GM23338 (cell line): ENCODE data around the gene MEGF10. TPM values are rescaled to one million over a fixed set of nuclear protein-coding genes. Genes with fewer than 3 reads are reported as not detected.

Experiments
- ATAC-seq: fragments of 200-7000 bp; cut with Tn5 transposase; 3 replicates; pipeline ENCODE4 v1.9.1; 2020
- DNase-seq: peaks from one replicate; pipeline ENCODE4 v3.0.0-alpha.2; 2015; ENCODE audit warnings: low spot score
- H2AFZ ChIP-seq: fragments of 200-600 bp; sonication (generic); 2 replicates; pipeline ENCODE4 v1.8.0; 2016; ENCODE audit warnings: antibody characterized with exemption, mild to moderate bottlenecking, moderate library complexity
- H3F3A ChIP-seq: fragments of 200-600 bp; sonication (generic); replicated peaks from 2 replicates; pipeline ENCODE4 v1.8.0; 2017; ENCODE audit warnings: antibody characterized with exemption, mixed run types, low read depth
- H3K27ac ChIP-seq: fragments of 200-600 bp; sonication (generic); 2 replicates; pipeline ENCODE4 v1.6.1; 2016; ENCODE audit warnings: low read depth
- H3K27me3 ChIP-seq: fragments of 200-600 bp; sonication (generic); 2 replicates; pipeline ENCODE4 v1.8.0; 2016; ENCODE audit warnings: mild to moderate bottlenecking, mixed run types, moderate library complexity; ENCODE audit not compliant: insufficient read depth
- H3K36me3 ChIP-seq: fragments of 200-600 bp; sonication (generic); 2 replicates; pipeline ENCODE4 v1.8.0; 2016; ENCODE audit warnings: mild to moderate bottlenecking; ENCODE audit not compliant: insufficient read depth
- H3K4me1 ChIP-seq: fragments of 200-600 bp; sonication (generic); 2 replicates; pipeline ENCODE4 v1.8.0; 2016; ENCODE audit warnings: mild to moderate bottlenecking, moderate library complexity; ENCODE audit not compliant: insufficient read depth
- H3K4me2 ChIP-seq: fragments of 200-600 bp; sonication (generic); 2 replicates; pipeline ENCODE4 v1.7.1; 2017; ENCODE audit warnings: mixed run types
- H3K4me3 ChIP-seq: fragments of 200-600 bp; sonication (generic); 2 replicates; pipeline ENCODE4 v1.6.1; 2016; ENCODE audit warnings: mixed run types
- H3K79me2 ChIP-seq: fragments of 200-600 bp; sonication (generic); replicated peaks from 2 replicates; pipeline ENCODE4 v1.8.0; 2017; ENCODE audit warnings: mild to moderate bottlenecking; ENCODE audit not compliant: insufficient read depth
- H3K9me2 ChIP-seq: fragments of 200-600 bp; sonication (generic); 2 replicates; pipeline ENCODE4 v1.8.0; 2017; ENCODE audit not compliant: insufficient read depth
- H4K20me1 ChIP-seq: fragments of 200-600 bp; sonication (generic); replicated peaks from 2 replicates; pipeline ENCODE4 v1.8.0; 2017; ENCODE audit warnings: mild to moderate bottlenecking; ENCODE audit not compliant: insufficient read depth
- H3K27ac Mint-ChIP-seq: 2 replicates; pipeline ENCODE4 v1.8.0; 2020; ENCODE audit warnings: inconsistent platforms, mild to moderate bottlenecking, moderate library complexity, mixed read lengths
- H3K27me3 Mint-ChIP-seq: 3 replicates; pipeline ENCODE4 v1.8.0; 2022; ENCODE audit warnings: low read depth, mild to moderate bottlenecking, moderate library complexity, mixed read lengths, inconsistent platforms; ENCODE audit not compliant: insufficient read depth, poor library complexity
- H3K36me3 Mint-ChIP-seq: 3 replicates; pipeline ENCODE4 v1.8.0; 2021; ENCODE audit warnings: low read depth, mild to moderate bottlenecking, inconsistent platforms, moderate library complexity, mixed read lengths
- H3K4me1 Mint-ChIP-seq: 3 replicates; pipeline ENCODE4 v1.8.0; 2020; ENCODE audit warnings: mild to moderate bottlenecking, inconsistent platforms, mixed read lengths
- H3K4me3 Mint-ChIP-seq: 3 replicates; pipeline ENCODE4 v1.8.0; 2021; ENCODE audit warnings: moderate library complexity, mild to moderate bottlenecking, inconsistent platforms, mixed read lengths
- H3K9me3 Mint-ChIP-seq: 3 replicates; pipeline ENCODE4 v1.8.0; 2020; ENCODE audit warnings: moderate library complexity, mild to moderate bottlenecking, inconsistent platforms, mixed read lengths
- CTCF ChIP-seq, 2 experiments: fragments of 200-600 bp in 1 of 2; sonication (generic) in 1 of 2; conservative IDR thresholded peaks; 2 replicates each; pipeline versions ENCODE4 v1.5.1 to v1.6.1; 2016 to 2017; ENCODE audit warnings: antibody characterized with exemption in 2 of 2, low read depth in 2 of 2, mild to moderate bottlenecking in 2 of 2, moderate library complexity in 1 of 2
- ETS1 ChIP-seq: IDR thresholded peaks from 2 replicates; pipeline ENCODE4 v1.6.1; 2016; ENCODE audit warnings: antibody characterized with exemption
- EZH2 ChIP-seq: fragments of 200-600 bp; sonication (generic); IDR thresholded peaks from one replicate; pipeline ENCODE4 v1.8.0; 2017; ENCODE audit warnings: antibody characterized with exemption, mild to moderate bottlenecking, low read depth; ENCODE audit not compliant: unreplicated experiment
- EZH2phosphoT487 ChIP-seq: fragments of 200-600 bp; sonication (generic); IDR thresholded peaks from one replicate; pipeline ENCODE4 v1.8.1; 2018; ENCODE audit warnings: antibody characterized with exemption; ENCODE audit not compliant: unreplicated experiment
- JUNB ChIP-seq: IDR thresholded peaks from one replicate; pipeline ENCODE4 v1.6.1; 2016; ENCODE audit warnings: antibody characterized with exemption; ENCODE audit not compliant: unreplicated experiment
- NANOG ChIP-seq: IDR thresholded peaks from 2 replicates; pipeline ENCODE4 v1.6.1; 2016; ENCODE audit warnings: antibody characterized with exemption, borderline replicate concordance
- POLR2AphosphoS5 ChIP-seq: IDR thresholded peaks from 2 replicates; pipeline ENCODE4 v1.6.1; 2016; ENCODE audit warnings: antibody characterized with exemption, low read depth
- REST ChIP-seq: IDR thresholded peaks from one replicate; pipeline ENCODE4 v1.6.1; 2018; ENCODE audit warnings: antibody characterized with exemption; ENCODE audit not compliant: unreplicated experiment
- STAT1 ChIP-seq: IDR thresholded peaks from one replicate; pipeline ENCODE4 v1.6.1; 2016; ENCODE audit warnings: antibody characterized with exemption; ENCODE audit not compliant: unreplicated experiment
- ZNF114 ChIP-seq: fragments of 250-450 bp; sonication (Bioruptor Pico); IDR thresholded peaks from 2 replicates; pipeline ENCODE4 v1.5.0; 2020; ENCODE audit warnings: mild to moderate bottlenecking, moderate library complexity
- ZNF331 ChIP-seq: fragments of 250-450 bp; sonication (Bioruptor Pico); IDR thresholded peaks from 2 replicates; pipeline ENCODE4 v1.5.0; 2020; ENCODE audit warnings: low read depth, mild to moderate bottlenecking, moderate library complexity
- ZNF462 ChIP-seq: fragments of 250-450 bp; sonication (Bioruptor Pico); IDR thresholded peaks from 2 replicates; pipeline ENCODE4 v1.5.0; 2020; ENCODE audit warnings: mild to moderate bottlenecking, moderate library complexity
- polyA plus RNA-seq: library from polyadenylated mRNA; unstranded; fragments of >200 nt; fragmentation: Nextera tagmentation; extraction: Ambion mirVana; gene quantifications from 2 replicates; pipeline ENCODE4 v1.2.1, GENCODE V29; 2016
- total RNA-seq: library from RNA; depleted of rRNA; stranded (reverse); fragments of >200 nt; shearing (Covaris generic); gene quantifications from 2 replicates; pipeline ENCODE4 v1.2.3, GENCODE V29; 2014

MEGF10 gene
- total and polyA plus RNA-seq, 2 experiments from 2014 or later = 4.5 to 28.3 TPM

- peaks cover 17% of the 10 kb centered on the region for H3K4me1 Mint-ChIP-seq
- ATAC-seq = no peak
Measured at GRCh38 chr5:127370631-127371030, 80.0 kb downstream of the MEGF10 start.

More at GRCh38 chr5:127370631-127371030, 80.0 kb downstream of the MEGF10 start:
- no peak for TF ChIP-seq ZNF331
- TF ChIP-seq EZH2 = no peak
- no peak for TF ChIP-seq ZNF462 (CRISPR knock-in tag)
- no peak for TF ChIP-seq REST
- no peak for TF ChIP-seq POLR2AphosphoS5
- no peak for TF ChIP-seq JUNB
- TF ChIP-seq EZH2phosphoT487 = no peak
- TF ChIP-seq NANOG = no peak
- TF ChIP-seq ETS1 = no peak
- TF ChIP-seq CTCF (conservative IDR thresholded peaks at IDR 0.05; ENCODE audit: low read depth in 2 of 2) = no peak
- no peak for TF ChIP-seq STAT1
- TF ChIP-seq ZNF114 = no peak
- peak overlapping the region; percentile 3; the same call in 1 of the 2 replicates for H3K27ac ChIP-seq
- peaks cover 15% of the 10 kb centered on the region; the same call in 1 of the 2 replicates for H3K4me1 ChIP-seq
- Mint-ChIP-seq H3K27me3 (peaks cover 4% of the 10 kb centered on the region), H3K4me3 (no peak overlapping the region), H3K36me3 (peaks cover 17% of the 10 kb centered on the region; the same call in 2 of the 3 replicates), H3K9me3 (peaks cover 6% of the 10 kb centered on the region; the same call in 1 of the 3 replicates), H3K27ac (peak overlapping the region; percentile 8; the same call in 1 of the 2 replicates)
- H3K27me3 ChIP-seq = no peaks in the 10 kb centered on the region
- no peak overlapping the region for H3K4me2 ChIP-seq
- H3K36me3 ChIP-seq = no peaks in the 10 kb centered on the region
- no peak overlapping the region for H3K4me3 ChIP-seq
- DNase-seq = no peak
- H3F3A ChIP-seq = no peaks in the 10 kb centered on the region
- no peaks in the 10 kb centered on the region for H4K20me1 ChIP-seq
- H3K79me2 ChIP-seq = no peaks in the 10 kb centered on the region
- no peaks in the 10 kb centered on the region for H3K9me2 ChIP-seq
- H2AFZ ChIP-seq = no peak overlapping the region
